Measurements from ENCODE around the gene SUFU. TPM values are rescaled to one million over a fixed set of nuclear protein-coding genes. Genes with fewer than 3 reads are reported as not detected.

SUFU gene
- total RNA-seq, 1 donor from 2014 or later = 29.4 TPM

- no peak overlapping the region for H3K4me3 Mint-ChIP-seq
- no peak overlapping the region for H3K27ac Mint-ChIP-seq
- no peaks in the 10 kb centered on the region for H3K27me3 Mint-ChIP-seq
- H3K36me3 Mint-ChIP-seq = peaks cover 18% of the 10 kb centered on the region
- TF ChIP-seq CTCF (conservative IDR thresholded peaks at IDR 0.05) = no peak
- DNase-seq (ENCODE audit: extremely low spot score, unreplicated experiment) = no peak
- peaks cover 7% of the 10 kb centered on the region for H3K4me1 Mint-ChIP-seq (ENCODE audit: unreplicated experiment)
- no peaks in the 10 kb centered on the region for H3K9me3 Mint-ChIP-seq
Measured at GRCh38 chr10:102549549-102549948, 45.8 kb downstream of the SUFU start.

- no peaks in the 10 kb centered on the region for H3K9me3 Mint-ChIP-seq
- no peak overlapping the region for H3K27ac Mint-ChIP-seq
Measured at GRCh38 chr10:102550636-102551210, 47.0 kb downstream of the SUFU start.

GRCh38 chr10:102552533-102552932, 48.8 kb downstream of the SUFU start:
- TF ChIP-seq CTCF (conservative IDR thresholded peaks at IDR 0.05) = no peak
- Mint-ChIP-seq H3K9me3 (no peaks in the 10 kb centered on the region), H3K4me3 (no peak overlapping the region), H3K27me3 (no peaks in the 10 kb centered on the region), H3K4me1 (ENCODE audit: unreplicated experiment) (peaks cover 11% of the 10 kb centered on the region), H3K27ac (no peak overlapping the region), H3K36me3 (peaks cover 24% of the 10 kb centered on the region)
- DNase-seq (ENCODE audit: extremely low spot score, unreplicated experiment) = no peak

More at GRCh38 chr10:102550636-102551210, 47.0 kb downstream of the SUFU start:
- Mint-ChIP-seq H3K4me3 (no peak overlapping the region), H3K4me1 (ENCODE audit: unreplicated experiment) (peaks cover 12% of the 10 kb centered on the region), H3K27me3 (no peaks in the 10 kb centered on the region), H3K36me3 (peaks cover 20% of the 10 kb centered on the region)
- TF ChIP-seq CTCF (conservative IDR thresholded peaks at IDR 0.05) = no peak
- DNase-seq (ENCODE audit: extremely low spot score, unreplicated experiment) = no peak

- Mint-ChIP-seq H3K4me1 (ENCODE audit: unreplicated experiment) (peaks cover 11% of the 10 kb centered on the region), H3K9me3 (no peaks in the 10 kb centered on the region), H3K36me3 (peaks cover 24% of the 10 kb centered on the region)
Measured at GRCh38 chr10:102553771-102554170, 50.0 kb downstream of the SUFU start.

GRCh38 chr10:102554531-102554930, 50.8 kb downstream of the SUFU start:
- no peak overlapping the region for H3K27ac Mint-ChIP-seq
- no peak overlapping the region for H3K4me3 Mint-ChIP-seq

More at GRCh38 chr10:102553771-102554170, 50.0 kb downstream of the SUFU start:
- Mint-ChIP-seq H3K27me3 (no peaks in the 10 kb centered on the region), H3K4me3 (no peak overlapping the region), H3K27ac (no peak overlapping the region)
- no peak for TF ChIP-seq CTCF (conservative IDR thresholded peaks at IDR 0.05)
- no peak for DNase-seq (ENCODE audit: extremely low spot score, unreplicated experiment)

More at GRCh38 chr10:102554531-102554930, 50.8 kb downstream of the SUFU start:
- no peaks in the 10 kb centered on the region for H3K9me3 Mint-ChIP-seq
- no peak for DNase-seq (ENCODE audit: extremely low spot score, unreplicated experiment)
- peaks cover 12% of the 10 kb centered on the region for H3K4me1 Mint-ChIP-seq (ENCODE audit: unreplicated experiment)
- H3K36me3 Mint-ChIP-seq = peaks cover 24% of the 10 kb centered on the region
- no peak for TF ChIP-seq CTCF (conservative IDR thresholded peaks at IDR 0.05)
- no peaks in the 10 kb centered on the region for H3K27me3 Mint-ChIP-seq

All from type B pancreatic cell (in vitro differentiated cells).